GM12878 (cell line): ENCODE data around the gene SNAI1. TPM values are rescaled to one million over a fixed set of nuclear protein-coding genes. Genes with fewer than 3 reads are reported as not detected.
A peak's percentile ranks its signal among the peaks of the same experiment; 100 is the strongest.

ENCODE experiments used
- ATAC-seq: fragments of 200-7000 bp; cut with Tn5 transposase; 3 replicates; pipeline ENCODE4 v1.9.1; 2020; ENCODE audit warnings: mild to moderate bottlenecking, moderate library complexity
- BruUV-seq: library from RNA; stranded (reverse); fragments of 400-500 nt; replicated peaks from 2 replicates; lab custom pipeline; 2021; lab: Mats Ljungman, UMichigan
- CTCF ChIA-PET: fragments of 300-600 bp; sonication (Branson Sonifier 250); formaldehyde crosslinking; extraction: SDS; loops from one replicate; lab custom pipeline; 2021; ENCODE audit warnings: inconsistent platforms; lab: Yijun Ruan, JAX
- POLR2A ChIA-PET: fragments of 350-600 bp; formaldehyde crosslinking; extraction: SDS; loops from one replicate; lab custom pipeline; 2021; ENCODE audit warnings: inconsistent platforms; lab: Charles Lee
- RAD21 ChIA-PET: fragments of 300-600 bp; sonication (Branson Sonifier 250); formaldehyde crosslinking; loops from one replicate; lab custom pipeline; 2023; ENCODE audit warnings: antibody characterized with exemption; ENCODE audit not compliant: unreplicated experiment; lab: Charles Lee
- SMC1A ChIA-PET: fragments of 300-600 bp; sonication (Branson Sonifier 250); formaldehyde crosslinking; loops from one replicate; lab custom pipeline; 2023; ENCODE audit not compliant: unreplicated experiment, uncharacterized antibody; lab: Charles Lee
- DNase-seq: peaks from one replicate; pipeline ENCODE4 v3.0.0-alpha.2; 2011; ENCODE audit warnings: low read depth, low spot score
- FAIRE-seq: peaks from 3 replicates; lab custom pipeline; 2011; peaks lifted over from hg19 to GRCh38; lab: Jason Lieb, UNC
- H2AFZ ChIP-seq: 2 replicates; pipeline ENCODE4 v1.6.0; 2011; ENCODE audit warnings: low read depth, low read length, control low read depth; ENCODE audit not compliant: control insufficient read depth
- H3K27ac ChIP-seq: 2 replicates; pipeline ENCODE4 v1.5.1; 2011; ENCODE audit warnings: control low read depth; ENCODE audit not compliant: control insufficient read depth, insufficient read depth
- H3K27me3 ChIP-seq, 2 experiments: replicated peaks in 1 of 2; 2 replicates each; pipeline versions ENCODE4 v1.6.0 to v1.6.1; 2011; ENCODE audit warnings: low read length in 1 of 2; ENCODE audit not compliant: control insufficient read depth in 2 of 2, insufficient read depth in 2 of 2
- H3K36me3 ChIP-seq, 2 experiments: 2 replicates each; pipeline ENCODE4 v1.5.1; 2011; ENCODE audit warnings: low read length in 1 of 2; ENCODE audit not compliant: control insufficient read depth in 2 of 2, insufficient read depth in 2 of 2
- H3K4me1 ChIP-seq: 2 replicates; pipeline ENCODE4 v1.6.1; 2011; ENCODE audit warnings: mild to moderate bottlenecking, low read length, moderate library complexity, mixed read lengths; ENCODE audit not compliant: control insufficient read depth, insufficient read depth
- H3K4me2 ChIP-seq: 2 replicates; pipeline ENCODE4 v1.6.0; 2011; ENCODE audit warnings: control low read depth; ENCODE audit not compliant: control insufficient read depth, insufficient read depth
- H3K4me3 ChIP-seq: fragments of 200-600 bp; sonication (generic); 2 replicates; pipeline ENCODE4 v1.5.1; 2016
- H3K79me2 ChIP-seq: 2 replicates; pipeline ENCODE4 v1.6.0; 2011; ENCODE audit warnings: low read length; ENCODE audit not compliant: control insufficient read depth, insufficient read depth
- H3K9ac ChIP-seq: 2 replicates; pipeline ENCODE4 v1.8.0; 2011; ENCODE audit warnings: low read length, control low read depth, mixed read lengths; ENCODE audit not compliant: control insufficient read depth, insufficient read depth
- H3K9me3 ChIP-seq: replicated peaks from 3 replicates; pipeline ENCODE4 v1.5.1; 2011; ENCODE audit warnings: mild to moderate bottlenecking, low read length; ENCODE audit not compliant: control insufficient read depth, insufficient read depth
- H4K20me1 ChIP-seq: 2 replicates; pipeline ENCODE4 v1.6.0; 2011; ENCODE audit not compliant: control insufficient read depth, insufficient read depth
- BACH1 ChIP-seq: fragments of 450-650 bp; IDR thresholded peaks from 2 replicates; pipeline ENCODE4 v1.6.1; 2017; ENCODE audit warnings: mild to moderate bottlenecking, borderline replicate concordance
- CREM ChIP-seq: IDR thresholded peaks from 2 replicates; pipeline ENCODE4 v1.6.1; 2014; ENCODE audit warnings: antibody characterized with exemption, low read depth
- IKZF2 ChIP-seq, 2 experiments: fragments of 450-650 bp; IDR thresholded peaks; 2 replicates each; pipeline ENCODE4 v1.6.1; 2017; ENCODE audit warnings: mild to moderate bottlenecking in 2 of 2, moderate library complexity in 2 of 2
- IRF3 ChIP-seq: fragments of 450-650 bp; IDR thresholded peaks from 2 replicates; pipeline ENCODE4 v1.6.1; 2014; ENCODE audit warnings: mild to moderate bottlenecking
- NFYB ChIP-seq: IDR thresholded peaks from 2 replicates; pipeline ENCODE4 v1.6.1; 2011; ENCODE audit warnings: low read depth, mild to moderate bottlenecking, low read length, improper control_type of control experiment, moderate library complexity; ENCODE audit not compliant: insufficient read depth
- SIX5 ChIP-seq: IDR thresholded peaks from 2 replicates; pipeline ENCODE4 v1.6.1; 2011; ENCODE audit warnings: mild to moderate bottlenecking, low read depth, low read length, moderate library complexity; ENCODE audit not compliant: severe bottlenecking
- ZNF622 ChIP-seq: fragments of 450-650 bp; IDR thresholded peaks from 2 replicates; pipeline ENCODE4 v1.6.1; 2017; ENCODE audit warnings: mild to moderate bottlenecking, inconsistent platforms
- WGBS: methylation state at CpG from one replicate; pipeline ENCODE4 v1.1.6; 2016; ENCODE audit warnings: low lambda C conversion rate; ENCODE audit not compliant: insufficient replicate concordance, insufficient coverage; ENCODE audit errors: missing lambda C conversion rate; 5-methylcytosine and 5-hydroxymethylcytosine counted together
- in situ Hi-C: fragments of 300-500 bp; cut with MboI; formaldehyde crosslinking; loops from 9 replicates; pipeline ENCODE4 v1.14.3; 2018; ENCODE audit warnings: mixed read lengths
- intact Hi-C: fragments of 100-400 bp; cut with micrococcal nuclease; formaldehyde crosslinking; loops from one replicate; pipeline ENCODE4 v1.14.2; 2022; ENCODE audit not compliant: unreplicated experiment
- polyA plus RNA-seq, 11 experiments: library from polyadenylated mRNA; depleted of rRNA in 4 of 11; unstranded in 6 of 11; stranded (reverse) in 5 of 11; fragments of >200 nt; fragmentation: Nextera tagmentation in 4 of 11; fragmentation: Illumina TruSeq in 1 of 11; extraction: Ambion mirVana in 4 of 11; extraction: Trizol in 1 of 11; gene quantifications; 1 replicate in 1 of 11; 2 replicates in 10 of 11; pipeline versions ENCODE4 v1.2.1 to v1.2.3, GENCODE V29; 2011 to 2016; ENCODE audit warnings: inconsistent platforms in 2 of 11, missing spikeins in 2 of 11, low read depth in 1 of 11
- total RNA-seq, 4 experiments: library from RNA; depleted of rRNA in 3 of 4; stranded (reverse); fragments of >200 nt in 3 of 4; fragmentation: Illumina TruSeq in 1 of 4; extraction: Trizol in 1 of 4; gene quantifications; 2 replicates each; pipeline versions ENCODE4 v1.2.1 to v1.2.3, GENCODE V29; 2013 to 2021

SNAI1 gene
- total and polyA plus RNA-seq, 10 of the 15 experiments (the other 5 are each of a cell fraction or from before 2014, with no cell fraction given), result 0.11 to 0.79 (median 0.24) TPM; not detected in 2

DNA sequence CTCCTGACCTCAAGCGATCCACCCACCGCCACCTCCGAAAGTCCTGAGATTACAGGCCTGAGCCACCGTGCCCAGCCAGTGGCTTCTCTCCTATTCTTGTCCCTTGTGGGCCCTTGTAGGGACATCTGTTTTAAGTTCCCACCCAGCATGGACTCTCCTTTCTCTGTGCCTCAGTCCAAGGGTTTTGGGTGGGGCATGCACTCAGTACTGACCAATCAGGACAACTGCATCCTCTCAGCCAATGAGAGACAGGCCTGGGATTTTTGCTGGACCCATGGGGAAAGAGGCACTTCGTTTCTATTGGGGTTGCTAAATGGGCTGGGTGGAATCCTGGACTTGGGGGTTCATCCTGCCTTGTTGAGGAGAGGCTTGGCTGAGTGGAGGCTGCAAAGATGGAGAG lies 34.4 kb downstream of the SNAI1 start:
- in situ Hi-C loops (no loop called here), intact Hi-C loops (no loop called here)
- ATAC-seq (no peak), FAIRE-seq (no peak), DNase-seq (no peak)
- H4K20me1 ChIP-seq, result no peaks in the 10 kb centered on the region
- no peak overlapping the region for H3K27ac ChIP-seq
- H3K27me3 ChIP-seq, result no peaks in the 10 kb centered on the region
- CTCF ChIA-PET, result interaction anchor here (1.1 kb wide), 1 partner anchor 48 kb away, joined by 3 read pairs; no protein-coding TSS in a partner anchor
- BruUV-seq, result no TSS peak
- H3K36me3 ChIP-seq, result no peaks in the 10 kb centered on the region
- SMC1A ChIA-PET, result no interaction called here
- 56% methylated on average over 5 of the region's 5 CpGs for WGBS
- peaks cover 7% of the 10 kb centered on the region for H3K4me1 ChIP-seq
- POLR2A ChIA-PET, result no interaction called here
- no peak overlapping the region for H3K4me3 ChIP-seq
- RAD21 ChIA-PET, result no interaction called here
- H3K4me2 ChIP-seq, result no peak overlapping the region
- H3K9ac ChIP-seq, result no peak overlapping the region
- no peaks in the 10 kb centered on the region for H3K9me3 ChIP-seq
- H2AFZ ChIP-seq, result no peak overlapping the region
- H3K79me2 ChIP-seq, result no peaks in the 10 kb centered on the region
- TF ChIP-seq IKZF2 (IDR thresholded peaks at IDR 0.05) (no peak), NFYB (0 out of 2 replicates have a peak, but pooled peaks have one; percentile 25)

DNA sequence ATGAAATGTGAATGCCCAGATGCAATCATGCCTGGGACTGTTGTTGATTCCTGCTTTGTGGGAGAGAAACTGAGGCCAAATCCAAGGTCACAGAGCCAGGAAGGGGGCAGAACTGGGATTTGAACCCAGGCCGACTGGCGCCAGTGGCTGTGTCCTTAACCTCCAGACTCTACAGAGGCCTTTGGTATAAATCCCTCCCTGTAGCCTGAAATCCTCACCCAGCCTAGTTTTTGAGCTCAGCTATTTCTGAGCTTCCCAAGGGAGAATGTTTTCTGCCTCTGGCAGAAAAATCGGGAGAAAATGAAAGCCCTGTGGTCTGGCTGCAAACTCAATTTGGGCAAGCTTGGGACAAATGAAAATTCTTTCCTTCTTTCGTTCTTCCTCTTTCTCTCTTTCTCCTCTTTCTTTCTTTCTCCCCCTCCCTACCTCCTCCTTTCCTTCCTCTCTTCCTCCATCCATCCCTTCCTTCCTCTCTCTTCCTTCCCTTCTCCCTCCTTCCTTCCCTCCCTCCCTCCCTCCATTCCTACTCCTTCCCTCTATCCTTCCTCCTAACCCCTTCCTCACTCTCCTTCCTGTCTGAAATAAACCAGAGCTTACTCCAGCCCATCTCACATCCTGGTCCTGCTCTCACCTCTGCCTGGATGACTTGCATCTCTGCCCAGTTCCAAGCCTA lies 34.9 kb downstream of the SNAI1 start:
- Histone ChIP-seq H2AFZ (no peak overlapping the region), H3K36me3 (no peaks in the 10 kb centered on the region), H3K4me2 (no peak overlapping the region), H3K9ac (no peak overlapping the region), H3K27ac (no peak overlapping the region), H3K9me3 (no peaks in the 10 kb centered on the region), H3K27me3 (no peaks in the 10 kb centered on the region), H3K4me3 (no peak overlapping the region), H3K4me1 (peaks cover 2% of the 10 kb centered on the region; the same call in 1 of the 2 replicates), H4K20me1 (no peaks in the 10 kb centered on the region), H3K79me2 (no peaks in the 10 kb centered on the region)
- DNase-seq, result no peak
- POLR2A ChIA-PET, result no interaction called here
- TF ChIP-seq CREM, result no peak
- no peak for TF ChIP-seq IRF3
- TF ChIP-seq SIX5, result no peak
- no peak for TF ChIP-seq ZNF622
- no peak for TF ChIP-seq BACH1
- in situ Hi-C loops (no loop called here), intact Hi-C loops (no loop called here)
- no peak for ATAC-seq
- BruUV-seq, result no TSS peak
- 19% methylated on average over 4 of the region's 4 CpGs for WGBS
- no peak for FAIRE-seq
- SMC1A ChIA-PET, result no interaction called here
- CTCF ChIA-PET, result interaction anchor here (1.1 kb wide), 1 partner anchor 48 kb away, joined by 3 read pairs; no protein-coding TSS in a partner anchor
- RAD21 ChIA-PET, result no interaction called here
